GM12878 (cell line): ENCODE results near the gene CEP126. TPM values are rescaled to one million over a fixed set of nuclear protein-coding genes. Genes with fewer than 3 reads are reported as not detected.

ENCODE experiments used
- ATAC-seq: fragments of 200-7000 bp; cut with Tn5 transposase; 3 replicates; pipeline ENCODE4 v1.9.1; 2020; ENCODE audit warnings: mild to moderate bottlenecking, moderate library complexity
- BruUV-seq: library from RNA; stranded (reverse); fragments of 400-500 nt; replicated peaks from 2 replicates; lab custom pipeline; 2021; lab: Mats Ljungman, UMichigan
- CTCF ChIA-PET: fragments of 300-600 bp; sonication (Branson Sonifier 250); formaldehyde crosslinking; extraction: SDS; loops from one replicate; lab custom pipeline; 2021; ENCODE audit warnings: inconsistent platforms; lab: Yijun Ruan, JAX
- POLR2A ChIA-PET: fragments of 350-600 bp; formaldehyde crosslinking; extraction: SDS; loops from one replicate; lab custom pipeline; 2021; ENCODE audit warnings: inconsistent platforms; lab: Charles Lee
- RAD21 ChIA-PET: fragments of 300-600 bp; sonication (Branson Sonifier 250); formaldehyde crosslinking; loops from one replicate; lab custom pipeline; 2023; ENCODE audit warnings: antibody characterized with exemption; ENCODE audit not compliant: unreplicated experiment; lab: Charles Lee
- SMC1A ChIA-PET: fragments of 300-600 bp; sonication (Branson Sonifier 250); formaldehyde crosslinking; loops from one replicate; lab custom pipeline; 2023; ENCODE audit not compliant: unreplicated experiment, uncharacterized antibody; lab: Charles Lee
- DNase-seq: peaks from one replicate; pipeline ENCODE4 v3.0.0-alpha.2; 2011; ENCODE audit warnings: low read depth, low spot score
- FAIRE-seq: peaks from 3 replicates; lab custom pipeline; 2011; peaks lifted over from hg19 to GRCh38; lab: Jason Lieb, UNC
- H2AFZ ChIP-seq: 2 replicates; pipeline ENCODE4 v1.6.0; 2011; ENCODE audit warnings: low read depth, low read length, control low read depth; ENCODE audit not compliant: control insufficient read depth
- H3K27ac ChIP-seq: 2 replicates; pipeline ENCODE4 v1.5.1; 2011; ENCODE audit warnings: control low read depth; ENCODE audit not compliant: control insufficient read depth, insufficient read depth
- H3K27me3 ChIP-seq, 2 experiments: replicated peaks in 1 of 2; 2 replicates each; pipeline versions ENCODE4 v1.6.0 to v1.6.1; 2011; ENCODE audit warnings: low read length in 1 of 2; ENCODE audit not compliant: control insufficient read depth in 2 of 2, insufficient read depth in 2 of 2
- H3K36me3 ChIP-seq, 2 experiments: 2 replicates each; pipeline ENCODE4 v1.5.1; 2011; ENCODE audit warnings: low read length in 1 of 2; ENCODE audit not compliant: control insufficient read depth in 2 of 2, insufficient read depth in 2 of 2
- H3K4me1 ChIP-seq: 2 replicates; pipeline ENCODE4 v1.6.1; 2011; ENCODE audit warnings: mild to moderate bottlenecking, low read length, moderate library complexity, mixed read lengths; ENCODE audit not compliant: control insufficient read depth, insufficient read depth
- H3K4me2 ChIP-seq: 2 replicates; pipeline ENCODE4 v1.6.0; 2011; ENCODE audit warnings: control low read depth; ENCODE audit not compliant: control insufficient read depth, insufficient read depth
- H3K4me3 ChIP-seq: fragments of 200-600 bp; sonication (generic); 2 replicates; pipeline ENCODE4 v1.5.1; 2016
- H3K79me2 ChIP-seq: 2 replicates; pipeline ENCODE4 v1.6.0; 2011; ENCODE audit warnings: low read length; ENCODE audit not compliant: control insufficient read depth, insufficient read depth
- H3K9ac ChIP-seq: 2 replicates; pipeline ENCODE4 v1.8.0; 2011; ENCODE audit warnings: low read length, control low read depth, mixed read lengths; ENCODE audit not compliant: control insufficient read depth, insufficient read depth
- H3K9me3 ChIP-seq: replicated peaks from 3 replicates; pipeline ENCODE4 v1.5.1; 2011; ENCODE audit warnings: mild to moderate bottlenecking, low read length; ENCODE audit not compliant: control insufficient read depth, insufficient read depth
- H4K20me1 ChIP-seq: 2 replicates; pipeline ENCODE4 v1.6.0; 2011; ENCODE audit not compliant: control insufficient read depth, insufficient read depth
- BCL3 ChIP-seq: IDR thresholded peaks from 2 replicates; pipeline ENCODE4 v1.6.1; 2011; ENCODE audit warnings: borderline replicate concordance, low read depth, mild to moderate bottlenecking, moderate library complexity, low read length; ENCODE audit not compliant: insufficient read depth, poor library complexity, severe bottlenecking
- BHLHE40 ChIP-seq, 2 experiments: fragments of 450-650 bp in 1 of 2; IDR thresholded peaks; 2 replicates each; pipeline ENCODE4 v1.6.1; 2011 to 2017; ENCODE audit warnings: low read depth in 2 of 2, borderline replicate concordance in 1 of 2, improper control_type of control experiment in 1 of 2, low read length in 1 of 2, mild to moderate bottlenecking in 1 of 2
- CUX1 ChIP-seq: IDR thresholded peaks from 2 replicates; pipeline ENCODE4 v1.6.1; 2012; ENCODE audit warnings: improper control_type of control experiment, low read depth, low read length; ENCODE audit not compliant: insufficient replicate concordance
- E2F8 ChIP-seq: fragments of 450-650 bp; IDR thresholded peaks from 2 replicates; pipeline ENCODE4 v1.6.1; 2018; ENCODE audit warnings: mild to moderate bottlenecking, low read depth, moderate library complexity; ENCODE audit not compliant: partially characterized antibody
- POU2F2 ChIP-seq: IDR thresholded peaks from 3 replicates; pipeline ENCODE4 v1.6.1; 2011; ENCODE audit warnings: low read depth, mild to moderate bottlenecking, low read length, borderline replicate concordance
- RELA ChIP-seq: fragments of 450-650 bp; IDR thresholded peaks from 2 replicates; pipeline ENCODE4 v1.8.0; 2014; ENCODE audit warnings: borderline replicate concordance; ENCODE audit not compliant: partially characterized antibody
- SKIL ChIP-seq: fragments of 450-650 bp; IDR thresholded peaks from 2 replicates; pipeline ENCODE4 v1.6.1; 2017; ENCODE audit warnings: mild to moderate bottlenecking, low read depth, inconsistent platforms; ENCODE audit not compliant: poor library complexity, severe bottlenecking
- TCF12 ChIP-seq: IDR thresholded peaks from 2 replicates; pipeline ENCODE4 v1.6.1; 2011; ENCODE audit warnings: low read depth, mild to moderate bottlenecking, low read length
- ZNF24 ChIP-seq: fragments of 450-650 bp; IDR thresholded peaks from 2 replicates; pipeline ENCODE4 v1.6.1; 2017; ENCODE audit warnings: antibody characterized with exemption, mild to moderate bottlenecking
- ZNF274 ChIP-seq: IDR thresholded peaks from one replicate; pipeline ENCODE4 v1.8.0; 2011; ENCODE audit not compliant: insufficient read length, insufficient read depth
- WGBS: methylation state at CpG from one replicate; pipeline ENCODE4 v1.1.6; 2016; ENCODE audit warnings: low lambda C conversion rate; ENCODE audit not compliant: insufficient replicate concordance, insufficient coverage; ENCODE audit errors: missing lambda C conversion rate; 5-methylcytosine and 5-hydroxymethylcytosine counted together
- in situ Hi-C: fragments of 300-500 bp; cut with MboI; formaldehyde crosslinking; loops from 9 replicates; pipeline ENCODE4 v1.14.3; 2018; ENCODE audit warnings: mixed read lengths
- intact Hi-C: fragments of 100-400 bp; cut with micrococcal nuclease; formaldehyde crosslinking; loops from one replicate; pipeline ENCODE4 v1.14.2; 2022; ENCODE audit not compliant: unreplicated experiment
- polyA plus RNA-seq, 11 experiments: library from polyadenylated mRNA; depleted of rRNA in 4 of 11; unstranded in 6 of 11; stranded (reverse) in 5 of 11; fragments of >200 nt; fragmentation: Nextera tagmentation in 4 of 11; fragmentation: Illumina TruSeq in 1 of 11; extraction: Ambion mirVana in 4 of 11; extraction: Trizol in 1 of 11; gene quantifications; 1 replicate in 1 of 11; 2 replicates in 10 of 11; pipeline versions ENCODE4 v1.2.1 to v1.2.3, GENCODE V29; 2011 to 2016; ENCODE audit warnings: inconsistent platforms in 2 of 11, missing spikeins in 2 of 11, low read depth in 1 of 11
- total RNA-seq, 4 experiments: library from RNA; depleted of rRNA in 3 of 4; stranded (reverse); fragments of >200 nt in 3 of 4; fragmentation: Illumina TruSeq in 1 of 4; extraction: Trizol in 1 of 4; gene quantifications; 2 replicates each; pipeline versions ENCODE4 v1.2.1 to v1.2.3, GENCODE V29; 2013 to 2021

Gene CEP126
- total and polyA plus RNA-seq, 10 of the 15 experiments (the other 5 are each of a cell fraction or from before 2014, with no cell fraction given), result 0.01 TPM; not detected in 8

- no peak overlapping the region for H2AFZ ChIP-seq
- ATAC-seq (no peak), DNase-seq (no peak), FAIRE-seq (no peak)
- H3K4me1 ChIP-seq, result no peaks in the 10 kb centered on the region
- no peak overlapping the region for H3K9ac ChIP-seq
- no peaks in the 10 kb centered on the region for H3K79me2 ChIP-seq
- no peak overlapping the region for H3K4me2 ChIP-seq
- no peaks in the 10 kb centered on the region for H4K20me1 ChIP-seq
- in situ Hi-C loops (no loop called here), intact Hi-C loops (no loop called here)
- SMC1A ChIA-PET, result no interaction called here
- no peaks in the 10 kb centered on the region for H3K9me3 ChIP-seq
- no peak for TF ChIP-seq E2F8
- no peak for TF ChIP-seq BHLHE40 (IDR thresholded peaks at IDR 0.05; ENCODE audit: borderline replicate concordance in 1 of 2, low read depth in 2 of 2, low read length in 1 of 2)
- TF ChIP-seq BCL3, result no peak
- TF ChIP-seq ZNF24, result no peak
- no peak for TF ChIP-seq POU2F2
- TF ChIP-seq SKIL, result no peak
- no peak for TF ChIP-seq RELA
- TF ChIP-seq CUX1, result no peak
- TF ChIP-seq ZNF274, result no peak
- TF ChIP-seq TCF12, result no peak
- CTCF ChIA-PET, result no interaction called here
- WGBS, result 4% methylated on average over 1 of the region's 1 CpG
- BruUV-seq, result no TSS peak
- POLR2A ChIA-PET, result no interaction called here
- H3K27me3 ChIP-seq, result no peaks in the 10 kb centered on the region
- no peak overlapping the region for H3K27ac ChIP-seq
- RAD21 ChIA-PET, result no interaction called here
- H3K36me3 ChIP-seq, result no peaks in the 10 kb centered on the region
- no peak overlapping the region for H3K4me3 ChIP-seq
Observed at GRCh38 chr11:102036757-102037156, 121.9 kb downstream of the CEP126 start.
